HEK293T (cell line): Measurements from ENCODE around the gene GRM4.

Experiments
- BHLHE40 ChIP-seq: fragments of 450-650 bp; IDR thresholded peaks from 2 replicates; pipeline ENCODE4 v1.6.1; 2016; ENCODE audit warnings: mild to moderate bottlenecking, moderate library complexity, borderline replicate concordance
- CTBP1 ChIP-seq: fragments of 450-650 bp; IDR thresholded peaks from 2 replicates; pipeline ENCODE4 v1.6.1; 2016; ENCODE audit warnings: borderline replicate concordance
- FOXA1 ChIP-seq: fragments of 450-650 bp; IDR thresholded peaks from 2 replicates; pipeline ENCODE4 v1.6.1; 2016; ENCODE audit warnings: mild to moderate bottlenecking
- FOXK2 ChIP-seq: fragments of 450-650 bp; IDR thresholded peaks from 2 replicates; pipeline ENCODE4 v1.6.1; 2016; ENCODE audit warnings: mild to moderate bottlenecking
- HDGF ChIP-seq: fragments of 450-650 bp; IDR thresholded peaks from 2 replicates; pipeline ENCODE4 v1.6.1; 2017; ENCODE audit warnings: antibody characterized with exemption, borderline replicate concordance
- LEF1 ChIP-seq: fragments of 450-650 bp; IDR thresholded peaks from 2 replicates; pipeline ENCODE4 v1.6.1; 2017; ENCODE audit warnings: mild to moderate bottlenecking, borderline replicate concordance

DNA sequence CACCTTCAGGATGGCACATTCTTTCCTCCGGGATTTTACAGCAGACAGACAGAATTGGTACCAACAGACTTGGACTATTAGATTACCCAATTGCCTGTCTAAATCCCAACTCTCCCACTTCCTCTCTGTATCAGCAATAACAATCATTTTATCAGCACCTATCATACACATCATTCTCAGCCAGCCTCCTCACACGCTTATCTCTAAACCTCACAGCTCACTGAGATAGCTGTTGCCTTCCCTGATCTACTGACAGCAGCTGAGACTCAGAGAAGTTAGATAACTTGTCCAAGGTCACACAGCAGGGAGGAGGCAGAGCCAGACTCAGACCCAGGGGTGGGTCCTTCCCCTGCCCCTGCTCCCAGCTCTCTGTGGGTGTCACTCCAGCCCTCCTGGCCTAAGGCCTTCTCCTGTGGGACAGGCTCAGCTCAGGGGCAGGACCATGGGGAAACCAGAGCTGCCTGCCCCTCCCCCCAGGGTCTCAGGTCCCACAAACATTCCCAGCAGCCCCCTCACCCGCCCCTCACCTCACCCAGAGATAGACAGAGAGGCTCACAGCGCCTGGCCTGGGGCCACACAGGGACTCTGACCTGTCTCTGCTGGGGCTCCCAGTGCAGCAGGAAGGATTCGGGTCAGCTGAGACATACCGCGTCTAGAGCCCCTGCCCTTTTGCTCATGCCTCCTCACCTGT is 92.8 kb downstream of the GRM4 start:
- TF ChIP-seq CTBP1 (no peak), FOXK2 (no peak), HDGF (no peak), LEF1 (no peak), FOXA1 (no peak), BHLHE40 (no peak)
